Measurements from ENCODE around the gene PPP6R3.

PPP6R3 gene

DNA sequence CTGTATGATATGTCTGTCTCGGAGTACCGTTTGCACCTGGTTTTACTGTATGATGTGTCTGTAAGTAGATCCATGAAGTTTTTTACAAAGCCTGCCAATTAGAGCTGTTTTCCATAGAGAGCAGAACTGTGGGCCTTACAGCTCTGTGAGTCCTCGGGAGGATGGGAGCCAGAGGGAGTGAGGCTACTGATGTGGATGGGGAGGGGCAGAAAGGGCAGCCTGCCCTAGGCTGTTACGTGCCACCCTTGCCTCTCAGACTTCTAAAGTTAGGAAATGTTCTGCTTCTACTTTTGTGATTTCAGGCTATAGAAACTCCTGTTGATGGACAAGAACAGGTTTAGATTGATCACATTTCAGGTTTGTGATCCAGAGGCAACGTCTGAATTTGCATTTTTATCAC lies 105.2 kb downstream of the PPP6R3 start:
- Histone ChIP-seq H4K12ac (ENCODE audit: low read depth, low read length) (no peak overlapping the region), H3K4me2 (ENCODE audit: low read length) (no peak overlapping the region), H4K91ac (ENCODE audit: low read depth, low read length) (no peak overlapping the region), H3K4ac (ENCODE audit: low read depth, low read length) (no peak overlapping the region), H3K36me3 (ENCODE audit: control insufficient read depth in 1 of 2, insufficient read depth in 2 of 2, low read length in 2 of 2) (peaks cover 10 to 22% of the 10 kb centered on the region in 2 experiments), H3K79me2 (ENCODE audit: control insufficient read depth, insufficient read depth, low read length, poor library complexity) (no peaks in the 10 kb centered on the region), H3K18ac (ENCODE audit: low read length) (no peak overlapping the region), H2BK120ac (ENCODE audit: insufficient read depth, low read length, poor library complexity) (no peak overlapping the region), H2AFZ (ENCODE audit: insufficient read depth, low read length, poor library complexity) (no peak overlapping the region), H2AK5ac (ENCODE audit: low read length) (no peak overlapping the region), H3K9me3 (ENCODE audit: insufficient read depth, low read depth, low read length) (no peaks in the 10 kb centered on the region), H3K27me3 (ENCODE audit: insufficient read depth, low read length) (no peaks in the 10 kb centered on the region), H3K14ac (ENCODE audit: low read length) (no peak overlapping the region), H3K9ac (ENCODE audit: low read length) (no peak overlapping the region), H2BK12ac (ENCODE audit: low read length) (no peak overlapping the region), H3K27ac (ENCODE audit: low read depth, low read length) (no peak overlapping the region), H2BK5ac (ENCODE audit: low read depth, low read length, poor library complexity) (no peak overlapping the region), H4K8ac (ENCODE audit: low read depth, low read length) (no peak overlapping the region), H3K4me1 (ENCODE audit: control insufficient read depth in 1 of 2, insufficient read depth in 2 of 2, low read length in 2 of 2) (no peaks in the 10 kb centered on the region), H3K23ac (ENCODE audit: low read length) (no peak overlapping the region), H3K4me3 (ENCODE audit: low read depth, low read length) (no peak overlapping the region), H3K79me1 (ENCODE audit: low read length) (no peaks in the 10 kb centered on the region)
- DNase-seq: no peak
- no CpG with 5 or more reads among the region's 5 CpGs for WGBS (ENCODE audit: extremely low coverage, insufficient coverage, insufficient read length)

DNA sequence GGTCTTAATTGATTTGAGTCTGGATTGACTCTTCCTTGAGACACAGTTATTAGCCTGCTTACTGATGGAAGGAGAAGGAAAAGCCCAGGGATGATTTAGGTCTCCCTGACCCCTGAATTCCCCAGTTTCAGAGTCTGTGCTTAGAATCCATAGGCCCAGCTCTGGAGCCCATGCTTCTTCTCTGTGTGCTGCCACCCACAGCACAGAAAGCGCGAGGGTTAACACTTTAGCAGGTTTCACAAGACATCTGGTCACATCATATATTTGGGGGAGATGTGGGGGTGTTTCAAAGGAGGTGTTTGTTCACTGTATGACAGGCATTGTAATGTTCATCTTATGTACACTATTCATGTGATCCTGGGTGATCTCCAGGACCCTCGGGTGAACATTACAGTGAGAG lies 107.0 kb downstream of the PPP6R3 start:
- H3K9ac ChIP-seq (ENCODE audit: low read length): no peak overlapping the region
- H3K4me3 ChIP-seq (ENCODE audit: low read depth, low read length): no peak overlapping the region
- no peaks in the 10 kb centered on the region for H3K79me1 ChIP-seq (ENCODE audit: low read length)
- H3K27ac ChIP-seq (ENCODE audit: low read depth, low read length): no peak overlapping the region
- no peaks in the 10 kb centered on the region for H3K79me2 ChIP-seq (ENCODE audit: control insufficient read depth, insufficient read depth, low read length, poor library complexity)
- H3K14ac ChIP-seq (ENCODE audit: low read length): no peak overlapping the region
- H2BK5ac ChIP-seq (ENCODE audit: low read depth, low read length, poor library complexity): no peak overlapping the region
- H3K4me1 ChIP-seq (ENCODE audit: control insufficient read depth in 1 of 2, insufficient read depth in 2 of 2, low read length in 2 of 2): peaks cover 0 to 4% of the 10 kb centered on the region in 2 experiments
- H2AFZ ChIP-seq (ENCODE audit: insufficient read depth, low read length, poor library complexity): no peak overlapping the region
- H3K9me3 ChIP-seq (ENCODE audit: insufficient read depth, low read depth, low read length): no peaks in the 10 kb centered on the region
- WGBS (ENCODE audit: extremely low coverage, insufficient coverage, insufficient read length): no CpG with 5 or more reads among the region's 3 CpGs
- no peak overlapping the region for H3K4me2 ChIP-seq (ENCODE audit: low read length)
- H2BK120ac ChIP-seq (ENCODE audit: insufficient read depth, low read length, poor library complexity): no peak overlapping the region
- H3K18ac ChIP-seq (ENCODE audit: low read length): no peak overlapping the region
- no peak overlapping the region for H3K23ac ChIP-seq (ENCODE audit: low read length)
- H3K4ac ChIP-seq (ENCODE audit: low read depth, low read length): no peak overlapping the region
- H2BK12ac ChIP-seq (ENCODE audit: low read length): no peak overlapping the region
- no peak overlapping the region for H4K91ac ChIP-seq (ENCODE audit: low read depth, low read length)
- DNase-seq: no peak
- no peak overlapping the region for H4K12ac ChIP-seq (ENCODE audit: low read depth, low read length)
- H4K8ac ChIP-seq (ENCODE audit: low read depth, low read length): no peak overlapping the region
- H3K36me3 ChIP-seq (ENCODE audit: control insufficient read depth in 1 of 2, insufficient read depth in 2 of 2, low read length in 2 of 2): peaks cover 16 to 29% of the 10 kb centered on the region in 2 experiments
- H2AK5ac ChIP-seq (ENCODE audit: low read length): no peak overlapping the region
- H3K27me3 ChIP-seq (ENCODE audit: insufficient read depth, low read length): no peaks in the 10 kb centered on the region

GRCh38 chr11:68569357-68569756 lies 108.8 kb downstream of the PPP6R3 start:
- Histone ChIP-seq H3K79me2 (ENCODE audit: control insufficient read depth, insufficient read depth, low read length, poor library complexity) (no peaks in the 10 kb centered on the region), H3K79me1 (ENCODE audit: low read length) (no peaks in the 10 kb centered on the region), H3K9me3 (ENCODE audit: insufficient read depth, low read depth, low read length) (no peaks in the 10 kb centered on the region), H3K9ac (ENCODE audit: low read length) (no peak overlapping the region), H2AFZ (ENCODE audit: insufficient read depth, low read length, poor library complexity) (no peak overlapping the region), H3K4me3 (ENCODE audit: low read depth, low read length) (no peak overlapping the region), H3K36me3 (ENCODE audit: control insufficient read depth in 1 of 2, insufficient read depth in 2 of 2, low read length in 2 of 2) (peaks cover 21 to 30% of the 10 kb centered on the region in 2 experiments), H3K27ac (ENCODE audit: low read depth, low read length) (no peak overlapping the region), H2AK5ac (ENCODE audit: low read length) (no peak overlapping the region), H4K8ac (ENCODE audit: low read depth, low read length) (no peak overlapping the region), H3K27me3 (ENCODE audit: insufficient read depth, low read length) (no peaks in the 10 kb centered on the region), H3K18ac (ENCODE audit: low read length) (no peak overlapping the region), H4K91ac (ENCODE audit: low read depth, low read length) (no peak overlapping the region), H3K14ac (ENCODE audit: low read length) (no peak overlapping the region), H2BK5ac (ENCODE audit: low read depth, low read length, poor library complexity) (no peak overlapping the region), H3K23ac (ENCODE audit: low read length) (no peak overlapping the region), H2BK12ac (ENCODE audit: low read length) (no peak overlapping the region), H2BK120ac (ENCODE audit: insufficient read depth, low read length, poor library complexity) (no peak overlapping the region), H3K4me1 (ENCODE audit: control insufficient read depth in 1 of 2, insufficient read depth in 2 of 2, low read length in 2 of 2) (peaks cover 0 to 4% of the 10 kb centered on the region in 2 experiments), H4K12ac (ENCODE audit: low read depth, low read length) (no peak overlapping the region), H3K4me2 (ENCODE audit: low read length) (no peak overlapping the region), H3K4ac (ENCODE audit: low read depth, low read length) (no peak overlapping the region)
- no peak for DNase-seq
- WGBS (ENCODE audit: extremely low coverage, insufficient coverage, insufficient read length): no CpG with 5 or more reads among the region's 1 CpG

DNA sequence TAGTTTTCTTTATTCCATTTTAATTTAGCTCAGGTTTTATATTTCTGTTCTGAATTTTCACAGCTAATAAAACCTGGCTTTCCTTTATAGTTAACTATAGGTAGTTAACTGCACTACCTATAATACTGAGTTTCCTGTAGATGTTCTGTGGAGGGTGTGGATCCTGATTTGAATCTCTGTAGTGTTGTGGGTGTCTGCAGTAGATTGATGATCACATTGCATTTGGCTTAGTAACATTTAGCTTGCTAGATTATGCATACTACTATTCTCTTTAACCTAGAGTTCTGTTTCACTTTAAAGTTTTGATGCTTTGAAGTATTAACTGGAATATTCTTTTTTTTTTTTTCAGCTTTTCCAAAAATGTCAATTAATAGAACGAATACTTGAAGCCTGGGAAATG lies 110.1 kb downstream of the PPP6R3 start:
- no peak overlapping the region for H3K14ac ChIP-seq (ENCODE audit: low read length)
- no peak for DNase-seq
- H3K27ac ChIP-seq (ENCODE audit: low read depth, low read length): no peak overlapping the region
- H3K4me2 ChIP-seq (ENCODE audit: low read length): no peak overlapping the region
- peaks cover 21 to 28% of the 10 kb centered on the region in 2 experiments for H3K36me3 ChIP-seq (ENCODE audit: control insufficient read depth in 1 of 2, insufficient read depth in 2 of 2, low read length in 2 of 2)
- H4K12ac ChIP-seq (ENCODE audit: low read depth, low read length): no peak overlapping the region
- no peak overlapping the region for H2AK5ac ChIP-seq (ENCODE audit: low read length)
- peaks cover 0 to 4% of the 10 kb centered on the region in 2 experiments for H3K4me1 ChIP-seq (ENCODE audit: control insufficient read depth in 1 of 2, insufficient read depth in 2 of 2, low read length in 2 of 2)
- no peak overlapping the region for H4K8ac ChIP-seq (ENCODE audit: low read depth, low read length)
- no peak overlapping the region for H2BK5ac ChIP-seq (ENCODE audit: low read depth, low read length, poor library complexity)
- no peak overlapping the region for H4K91ac ChIP-seq (ENCODE audit: low read depth, low read length)
- H3K23ac ChIP-seq (ENCODE audit: low read length): no peak overlapping the region
- no peaks in the 10 kb centered on the region for H3K9me3 ChIP-seq (ENCODE audit: insufficient read depth, low read depth, low read length)
- no peak overlapping the region for H2BK120ac ChIP-seq (ENCODE audit: insufficient read depth, low read length, poor library complexity)
- H2AFZ ChIP-seq (ENCODE audit: insufficient read depth, low read length, poor library complexity): no peak overlapping the region
- no peak overlapping the region for H3K4ac ChIP-seq (ENCODE audit: low read depth, low read length)
- no peak overlapping the region for H3K18ac ChIP-seq (ENCODE audit: low read length)
- no CpG with 5 or more reads among the region's 1 CpG for WGBS (ENCODE audit: extremely low coverage, insufficient coverage, insufficient read length)
- no peaks in the 10 kb centered on the region for H3K27me3 ChIP-seq (ENCODE audit: insufficient read depth, low read length)
- H3K79me1 ChIP-seq (ENCODE audit: low read length): no peaks in the 10 kb centered on the region
- H3K9ac ChIP-seq (ENCODE audit: low read length): no peak overlapping the region
- H3K4me3 ChIP-seq (ENCODE audit: low read depth, low read length): no peak overlapping the region
- no peak overlapping the region for H2BK12ac ChIP-seq (ENCODE audit: low read length)
- no peaks in the 10 kb centered on the region for H3K79me2 ChIP-seq (ENCODE audit: control insufficient read depth, insufficient read depth, low read length, poor library complexity)

Data from trophoblast cell (in vitro differentiated cells and primary cell).